Measurements from ENCODE around the gene ACTR1B.

The ACTR1B gene

DNA sequence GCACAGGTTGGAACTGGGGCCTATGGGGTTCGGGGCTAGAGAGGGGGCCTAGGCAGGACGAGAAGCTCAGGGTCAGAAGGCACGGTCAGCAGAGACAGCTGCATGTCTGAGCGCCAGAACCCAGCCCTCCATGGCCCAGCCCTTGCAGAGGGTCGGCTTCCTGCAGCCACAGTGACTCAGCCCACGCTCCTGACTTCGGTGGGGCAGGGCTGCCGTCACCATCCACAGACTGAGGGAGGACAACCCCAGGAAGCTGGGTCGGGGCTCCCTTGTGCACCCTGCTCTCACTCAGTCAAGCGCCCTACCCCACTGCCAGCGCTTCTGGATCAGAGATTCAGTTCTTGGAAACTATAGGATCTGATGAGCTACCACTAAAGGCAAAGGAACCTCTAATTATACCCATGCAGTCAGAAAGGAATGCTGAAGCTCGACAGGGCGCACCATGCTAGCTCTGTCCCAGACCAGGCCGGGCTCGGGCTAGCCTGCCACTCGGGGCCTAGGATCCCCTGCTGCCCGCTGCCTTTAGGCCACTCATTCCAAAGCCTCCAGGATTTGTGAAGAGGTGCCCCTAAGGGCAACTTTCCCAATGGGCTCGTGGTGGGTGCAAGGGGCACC lies 3.0 kb downstream of the ACTR1B start:
- no peaks in the 10 kb centered on the region for H3K36me3 ChIP-seq (ENCODE audit: control insufficient read depth, insufficient read depth, low read length)
- no peak overlapping the region for H3K4me3 ChIP-seq (ENCODE audit: low read depth, low read length)
- no peak overlapping the region for H2AFZ ChIP-seq
- TF ChIP-seq CTCF (IDR thresholded peaks at IDR 0.05): no peak
- H3K9me3 ChIP-seq (ENCODE audit: control insufficient read depth, low read length): no peaks in the 10 kb centered on the region
- H3K27me3 ChIP-seq (ENCODE audit: control insufficient read depth, insufficient read depth, low read length): no peaks in the 10 kb centered on the region
- peaks cover 8% of the 10 kb centered on the region for H3K4me1 ChIP-seq
- H3K9ac ChIP-seq: no peak overlapping the region
- no peaks in the 10 kb centered on the region for H3K79me2 ChIP-seq
- no peak overlapping the region for H3K27ac ChIP-seq
- no peak overlapping the region for H3K4me2 ChIP-seq (ENCODE audit: low read length)

DNA sequence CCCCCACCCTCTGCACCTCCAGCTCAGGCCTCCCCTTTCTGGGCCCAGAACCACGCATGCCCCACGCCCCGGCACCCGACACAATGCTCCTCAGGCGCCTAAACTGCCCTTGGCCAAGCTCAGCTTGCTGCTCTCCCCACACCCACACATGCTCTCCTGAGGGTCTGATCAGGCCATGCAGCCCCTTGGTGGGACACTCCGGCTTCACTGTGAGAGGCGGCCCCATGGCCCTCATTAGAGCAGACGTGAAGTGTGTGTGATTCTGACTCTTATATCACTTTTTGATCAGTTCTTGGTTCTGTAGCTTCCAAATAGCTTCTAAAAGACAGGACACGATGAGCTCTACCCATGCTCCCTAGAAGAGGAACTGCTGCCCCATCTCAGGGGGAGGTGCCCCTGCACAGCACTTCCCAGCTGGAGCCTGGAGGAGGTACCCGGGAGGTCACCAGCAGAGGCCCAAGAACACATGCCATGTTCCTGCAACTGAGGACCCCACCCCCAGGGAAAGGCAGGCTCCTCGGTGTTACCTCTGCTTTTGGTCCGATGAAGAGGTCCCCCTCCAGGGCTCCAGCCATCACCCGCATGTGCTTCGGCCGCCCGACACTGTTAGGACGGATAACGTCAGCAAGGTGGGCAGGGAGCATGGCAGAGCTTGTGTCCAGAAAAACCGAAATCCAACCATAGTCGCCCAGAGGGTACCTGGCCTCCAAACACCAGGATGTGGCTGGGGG lies 3.6 kb downstream of the ACTR1B start:
- no peak overlapping the region for H2AFZ ChIP-seq
- H3K36me3 ChIP-seq (ENCODE audit: control insufficient read depth, insufficient read depth, low read length): no peaks in the 10 kb centered on the region
- no peaks in the 10 kb centered on the region for H3K79me2 ChIP-seq
- H3K4me1 ChIP-seq: peaks cover 8% of the 10 kb centered on the region
- H3K27ac ChIP-seq: no peak overlapping the region
- H3K4me2 ChIP-seq (ENCODE audit: low read length): no peak overlapping the region
- no peaks in the 10 kb centered on the region for H3K9me3 ChIP-seq (ENCODE audit: control insufficient read depth, low read length)
- H3K27me3 ChIP-seq (ENCODE audit: control insufficient read depth, insufficient read depth, low read length): no peaks in the 10 kb centered on the region
- H3K4me3 ChIP-seq (ENCODE audit: low read depth, low read length): no peak overlapping the region
- no peak overlapping the region for H3K9ac ChIP-seq
- TF ChIP-seq CTCF (IDR thresholded peaks at IDR 0.05): no peak

- Histone ChIP-seq H3K27me3 (ENCODE audit: control insufficient read depth, insufficient read depth, low read length) (no peaks in the 10 kb centered on the region), H3K9me3 (ENCODE audit: control insufficient read depth, low read length) (no peaks in the 10 kb centered on the region), H3K36me3 (ENCODE audit: control insufficient read depth, insufficient read depth, low read length) (no peaks in the 10 kb centered on the region), H3K9ac (no peak overlapping the region), H2AFZ (no peak overlapping the region), H3K4me2 (ENCODE audit: low read length) (no peak overlapping the region), H3K4me1 (peaks cover 8% of the 10 kb centered on the region), H3K27ac (no peak overlapping the region), H3K4me3 (ENCODE audit: low read depth, low read length) (no peak overlapping the region), H3K79me2 (no peaks in the 10 kb centered on the region)
- no peak for TF ChIP-seq CTCF (IDR thresholded peaks at IDR 0.05)
Observed at GRCh38 chr2:97659256-97660043, 4.4 kb downstream of the ACTR1B start.

- Histone ChIP-seq H3K27ac (no peak overlapping the region), H3K4me3 (ENCODE audit: low read depth, low read length) (no peak overlapping the region), H3K79me2 (no peaks in the 10 kb centered on the region), H3K9ac (no peak overlapping the region), H3K36me3 (ENCODE audit: control insufficient read depth, insufficient read depth, low read length) (no peaks in the 10 kb centered on the region), H3K4me1 (peaks cover 8% of the 10 kb centered on the region), H3K4me2 (ENCODE audit: low read length) (no peak overlapping the region), H3K27me3 (ENCODE audit: control insufficient read depth, insufficient read depth, low read length) (no peaks in the 10 kb centered on the region), H3K9me3 (ENCODE audit: control insufficient read depth, low read length) (no peaks in the 10 kb centered on the region), H2AFZ (no peak overlapping the region)
- TF ChIP-seq CTCF (IDR thresholded peaks at IDR 0.05): no peak
Observed at GRCh38 chr2:97658691-97659157, 5.1 kb downstream of the ACTR1B start.
